Tibial nerve (tissue), 4 donors: ENCODE results near the gene TOX2. TPM values are rescaled to one million over a fixed set of nuclear protein-coding genes. Genes with fewer than 3 reads are reported as not detected.

ENCODE experiments used
- DNase-seq, 2 donors: peaks; one replicate each; pipeline ENCODE4 v3.0.0-alpha.2; 2019; ENCODE audit warnings: low spot score in 2 of 2
- H3K27ac ChIP-seq, 4 donors: fragments of 200-600 bp; sonication (generic) in 3 of 4; one replicate each; pipeline ENCODE4 v1.5.1; 2017 to 2019; ENCODE audit warnings: mild to moderate bottlenecking in 1 of 4
- H3K27me3 ChIP-seq, 2 donors: fragments of 200-600 bp; sonication (generic) in 1 of 2; one replicate each; pipeline versions ENCODE4 v1.5.1 to v1.6.0; 2017 to 2019
- H3K36me3 ChIP-seq, 3 donors: fragments of 200-600 bp; sonication (generic); one replicate each; pipeline ENCODE4 v1.5.1; 2018 to 2019
- H3K4me1 ChIP-seq, 4 donors: fragments of 200-600 bp; sonication (generic) in 3 of 4; one replicate each; pipeline ENCODE4 v1.5.1; 2017 to 2019
- H3K4me3 ChIP-seq, 4 donors: fragments of 200-600 bp; sonication (generic) in 3 of 4; one replicate each; pipeline ENCODE4 v1.5.1; 2017 to 2019; ENCODE audit warnings: mild to moderate bottlenecking in 1 of 4, moderate library complexity in 1 of 4
- H3K9me3 ChIP-seq, 4 donors: fragments of 200-600 bp; sonication (generic) in 3 of 4; one replicate each; pipeline ENCODE4 v1.5.1; 2017 to 2019
- EP300 ChIP-seq, 2 donors: sonication (generic); formaldehyde crosslinking; IDR thresholded peaks; one replicate each; pipeline ENCODE4 v1.6.1; 2017; ENCODE audit warnings: antibody characterized with exemption in 2 of 2, mild to moderate bottlenecking in 1 of 2
- POLR2A ChIP-seq, 2 donors: fragments of 450-650 bp; IDR thresholded peaks; one replicate each; pipeline ENCODE4 v1.6.1; 2017; ENCODE audit warnings: antibody characterized with exemption in 2 of 2, mild to moderate bottlenecking in 2 of 2, moderate library complexity in 2 of 2
- WGBS, 2 donors: methylation state at CpG; one replicate each; pipeline ENCODE4 v1.1.5; 2018; 5-methylcytosine and 5-hydroxymethylcytosine counted together
- total RNA-seq, 4 donors: library from RNA; depleted of rRNA; stranded (reverse); fragments of >200 nt; gene quantifications; one replicate each; pipeline ENCODE4 v1.1.0, GENCODE V29; 2016
- TF ChIP-seq, protein P1 (sequence below), 5 experiments: fragments of 200-600 bp in 3 of 5; fragments of 450-650 bp in 2 of 5; sonication (generic) in 3 of 5; IDR thresholded peaks; one replicate each; pipeline ENCODE4 v1.5.1; 2016 to 2019; ENCODE audit warnings: antibody characterized with exemption in 5 of 5, mild to moderate bottlenecking in 3 of 5, moderate library complexity in 2 of 5

Gene TOX2
- total RNA-seq, 4 donors from 2014 or later = 1.3 to 3.3 (median 1.9) TPM

DNA sequence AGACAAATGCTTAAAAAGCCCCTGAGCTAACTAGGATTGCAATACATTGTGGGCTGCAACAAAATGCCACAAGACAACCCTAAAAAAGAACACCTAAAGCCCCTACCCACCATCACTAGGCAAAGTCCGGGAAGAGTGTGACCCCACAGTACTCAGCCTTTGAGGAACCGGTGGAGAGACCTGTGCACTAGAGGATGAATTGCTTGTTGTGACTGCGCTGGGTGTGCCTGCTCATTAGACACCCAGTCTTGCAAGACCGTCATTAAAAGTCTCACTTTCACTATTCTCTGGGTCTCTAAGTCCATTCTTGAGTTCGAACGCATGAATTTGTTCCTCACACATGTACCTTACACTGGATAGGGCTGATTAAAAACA lies 183.6 kb downstream of the TOX2 start:
- H3K4me1 ChIP-seq = no peaks in the 10 kb centered on the region
- peaks cover 0 to 19% (median 0%) of the 10 kb centered on the region in 4 donors for H3K9me3 ChIP-seq
- no peak for DNase-seq
- H3K27ac ChIP-seq = no peak overlapping the region
- no peak overlapping the region for H3K4me3 ChIP-seq
- H3K27me3 ChIP-seq = no peaks in the 10 kb centered on the region
- WGBS, 2 donors = 93 to 95% methylated on average over 6 of the region's 6 CpGs
- TF ChIP-seq EP300 (IDR thresholded peaks at IDR 0.05) = no peak
- TF ChIP-seq, protein P1, sequence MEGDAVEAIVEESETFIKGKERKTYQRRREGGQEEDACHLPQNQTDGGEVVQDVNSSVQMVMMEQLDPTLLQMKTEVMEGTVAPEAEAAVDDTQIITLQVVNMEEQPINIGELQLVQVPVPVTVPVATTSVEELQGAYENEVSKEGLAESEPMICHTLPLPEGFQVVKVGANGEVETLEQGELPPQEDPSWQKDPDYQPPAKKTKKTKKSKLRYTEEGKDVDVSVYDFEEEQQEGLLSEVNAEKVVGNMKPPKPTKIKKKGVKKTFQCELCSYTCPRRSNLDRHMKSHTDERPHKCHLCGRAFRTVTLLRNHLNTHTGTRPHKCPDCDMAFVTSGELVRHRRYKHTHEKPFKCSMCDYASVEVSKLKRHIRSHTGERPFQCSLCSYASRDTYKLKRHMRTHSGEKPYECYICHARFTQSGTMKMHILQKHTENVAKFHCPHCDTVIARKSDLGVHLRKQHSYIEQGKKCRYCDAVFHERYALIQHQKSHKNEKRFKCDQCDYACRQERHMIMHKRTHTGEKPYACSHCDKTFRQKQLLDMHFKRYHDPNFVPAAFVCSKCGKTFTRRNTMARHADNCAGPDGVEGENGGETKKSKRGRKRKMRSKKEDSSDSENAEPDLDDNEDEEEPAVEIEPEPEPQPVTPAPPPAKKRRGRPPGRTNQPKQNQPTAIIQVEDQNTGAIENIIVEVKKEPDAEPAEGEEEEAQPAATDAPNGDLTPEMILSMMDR (IDR thresholded peaks at IDR 0.05) = no peak
- no peak for TF ChIP-seq POLR2A (IDR thresholded peaks at IDR 0.05)
- H3K36me3 ChIP-seq = no peaks in the 10 kb centered on the region

DNA sequence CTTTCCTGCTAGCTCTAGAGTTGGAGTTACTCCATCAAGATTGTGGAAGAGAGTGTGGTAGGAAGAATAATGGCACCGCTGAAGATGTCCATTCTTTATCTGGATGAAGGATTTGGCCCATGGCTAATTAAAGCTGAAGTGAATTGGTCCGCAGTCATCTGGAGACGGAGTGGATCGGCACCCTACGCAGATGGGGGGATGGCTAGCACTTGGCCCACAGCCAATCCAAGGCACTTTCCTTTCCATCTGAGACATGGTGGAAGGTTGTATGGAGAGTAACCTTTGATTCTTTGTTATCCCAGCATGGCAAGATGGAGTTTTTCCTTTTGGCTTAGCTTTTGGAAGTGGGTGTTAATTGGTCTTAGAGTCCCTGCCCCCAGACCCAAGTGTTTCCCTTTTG lies 184.0 kb downstream of the TOX2 start:
- Histone ChIP-seq H3K4me3 (no peak overlapping the region), H3K27me3 (no peaks in the 10 kb centered on the region), H3K36me3 (no peaks in the 10 kb centered on the region), H3K9me3 (peaks cover 0 to 23% (median 0%) of the 10 kb centered on the region in 4 donors), H3K27ac (no peak overlapping the region), H3K4me1 (no peaks in the 10 kb centered on the region)
- no peak for DNase-seq
- 95% methylated on average over 5 of the region's 5 CpGs for WGBS, 2 donors
- TF ChIP-seq EP300 (IDR thresholded peaks at IDR 0.05) = no peak
- TF ChIP-seq, protein P1 (IDR thresholded peaks at IDR 0.05) = no peak
- TF ChIP-seq POLR2A (IDR thresholded peaks at IDR 0.05) = no peak

DNA sequence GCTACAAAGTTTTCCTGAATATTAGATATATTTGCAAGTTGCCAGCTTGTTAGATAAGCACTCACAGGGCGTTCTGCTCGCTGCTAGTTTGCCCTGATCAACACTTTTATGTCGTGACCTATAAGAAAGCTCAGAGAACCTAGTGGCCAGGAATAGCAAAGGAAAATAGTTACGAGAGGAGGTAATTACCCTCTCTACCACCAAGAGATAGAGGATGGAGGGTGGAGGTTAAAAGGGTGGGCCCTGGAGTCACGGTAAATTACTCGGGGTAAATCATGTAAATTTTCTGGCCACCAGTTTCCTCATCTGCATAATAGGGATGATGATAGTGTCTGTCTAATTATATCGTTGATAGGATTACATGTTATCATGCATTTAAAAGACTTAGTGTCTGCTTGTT lies 185.2 kb downstream of the TOX2 start:
- no peaks in the 10 kb centered on the region for H3K27me3 ChIP-seq
- H3K4me1 ChIP-seq = no peaks in the 10 kb centered on the region
- no peak overlapping the region for H3K27ac ChIP-seq
- H3K9me3 ChIP-seq = peaks cover 0 to 28% (median 0%) of the 10 kb centered on the region in 4 donors
- 57 to 59% methylated on average over 7 of the region's 7 CpGs for WGBS, 2 donors
- no peak overlapping the region for H3K4me3 ChIP-seq
- DNase-seq = no peak
- no peaks in the 10 kb centered on the region for H3K36me3 ChIP-seq
- TF ChIP-seq POLR2A (IDR thresholded peaks at IDR 0.05) (no peak), EP300 (IDR thresholded peaks at IDR 0.05) (no peak)
- TF ChIP-seq, protein P1 (IDR thresholded peaks at IDR 0.05) = no peak

DNA sequence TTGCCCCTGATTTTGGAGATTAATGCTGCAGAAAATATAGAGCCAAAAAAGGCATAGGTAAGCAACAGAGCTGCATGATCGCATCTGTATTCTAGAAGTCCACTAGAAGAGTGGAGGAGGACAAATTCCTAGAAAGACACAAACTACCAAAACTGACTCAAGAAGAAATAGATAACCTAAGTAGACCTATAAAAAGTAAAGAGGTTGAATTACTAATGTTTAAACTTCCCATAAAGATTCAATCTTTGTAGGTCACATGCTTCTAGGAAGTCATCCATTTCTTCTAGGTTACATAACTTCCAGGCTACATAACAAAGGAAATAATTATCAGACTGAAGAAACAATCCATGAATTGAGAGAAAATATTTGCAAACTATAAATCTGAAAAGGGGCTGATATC lies 187.9 kb downstream of the TOX2 start:
- Histone ChIP-seq H3K4me3 (no peak overlapping the region), H3K27ac (no peak overlapping the region), H3K36me3 (no peaks in the 10 kb centered on the region), H3K9me3 (peaks cover 0 to 29% (median 0%) of the 10 kb centered on the region in 4 donors), H3K4me1 (no peaks in the 10 kb centered on the region), H3K27me3 (no peaks in the 10 kb centered on the region)
- DNase-seq = no peak
- TF ChIP-seq EP300 (IDR thresholded peaks at IDR 0.05) (no peak), POLR2A (IDR thresholded peaks at IDR 0.05) (no peak)
- TF ChIP-seq, protein P1 (IDR thresholded peaks at IDR 0.05) = no peak
- WGBS, 2 donors = 94 to 98% methylated on average over 1 of the region's 1 CpG

DNA sequence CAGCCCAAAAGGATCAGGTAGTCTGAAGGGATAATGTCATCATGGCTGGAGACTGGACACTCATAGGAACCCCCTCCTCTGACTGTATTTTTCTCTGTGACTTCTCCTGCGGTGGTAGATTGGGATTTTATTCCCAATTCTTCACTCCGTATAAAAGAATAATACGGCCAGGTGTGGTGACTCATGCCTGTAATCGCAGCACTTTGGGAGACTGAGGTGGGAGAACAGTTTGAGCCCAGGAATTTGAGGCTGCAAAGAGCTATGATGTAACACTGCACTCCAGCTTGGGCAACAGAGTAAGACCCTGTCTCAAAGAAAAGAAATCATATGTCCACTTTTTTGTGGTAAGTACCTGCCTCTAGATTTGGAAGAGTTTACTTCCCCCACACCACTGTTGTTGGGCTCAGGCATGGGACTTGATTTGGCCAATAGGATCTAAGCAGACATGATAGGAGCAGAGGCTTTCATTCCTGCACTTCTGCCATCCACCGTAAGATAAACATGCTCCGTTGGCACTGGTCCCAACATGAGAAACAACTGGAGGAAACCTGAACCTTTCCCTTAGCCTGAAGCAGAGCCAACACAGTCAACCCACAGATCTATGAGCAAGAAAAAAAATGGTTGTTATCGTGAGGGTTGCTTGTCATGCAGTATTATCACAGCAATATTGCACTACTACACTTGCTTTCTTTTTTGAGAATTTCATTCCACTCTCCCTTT lies 190.3 kb downstream of the TOX2 start:
- DNase-seq = no peak
- 68 to 71% methylated on average over 7 of the region's 7 CpGs for WGBS, 2 donors

More for the DNA sequence above, 190.3 kb downstream of the TOX2 start:
- Histone ChIP-seq H3K27ac (no peak overlapping the region), H3K27me3 (no peaks in the 10 kb centered on the region), H3K4me3 (no peak overlapping the region), H3K9me3 (peaks cover 0 to 36% (median 0%) of the 10 kb centered on the region in 4 donors), H3K36me3 (no peaks in the 10 kb centered on the region), H3K4me1 (no peaks in the 10 kb centered on the region)
- no peak for TF ChIP-seq POLR2A (IDR thresholded peaks at IDR 0.05)
- no peak for TF ChIP-seq EP300 (IDR thresholded peaks at IDR 0.05)
- TF ChIP-seq, protein P1 (IDR thresholded peaks at IDR 0.05) = no peak
